HL-60 (cell line): ENCODE data around the gene KRT82.

ENCODE experiments used
- DNase-seq, 2 experiments: peaks; one replicate each; pipeline ENCODE4 v3.0.0-alpha.2; 2010 to 2020; ENCODE audit warnings: low read depth in 1 of 2, low spot score in 1 of 2
- H3K27ac ChIP-seq: fragments of 250-450 bp; sonication (Bioruptor Pico); replicated peaks from 2 replicates; pipeline ENCODE4 v1.5.1; 2020; ENCODE audit warnings: mild to moderate bottlenecking, moderate library complexity
- H3K27me3 ChIP-seq: fragments of 250-450 bp; sonication (Bioruptor Pico); 2 replicates; pipeline ENCODE4 v1.5.1; 2021; ENCODE audit warnings: mild to moderate bottlenecking, moderate library complexity; ENCODE audit not compliant: insufficient read depth, poor library complexity, severe bottlenecking
- H3K4me3 ChIP-seq: replicated peaks from 2 replicates; pipeline ENCODE4 v1.5.1; 2011; ENCODE audit warnings: mild to moderate bottlenecking, control low read depth, low read length; ENCODE audit not compliant: insufficient read depth
- CTCF ChIP-seq: IDR thresholded peaks from one replicate; pipeline ENCODE4 v1.5.1; 2011; ENCODE audit warnings: low read length, control low read depth, inconsistent platforms; ENCODE audit not compliant: insufficient read depth
- GABPA ChIP-seq: IDR thresholded peaks from 2 replicates; pipeline ENCODE4 v1.6.1; 2012; ENCODE audit warnings: low read depth
- POLR2AphosphoS5 ChIP-seq: IDR thresholded peaks from 2 replicates; pipeline ENCODE4 v1.6.1; 2012; ENCODE audit warnings: low read depth
- REST ChIP-seq: IDR thresholded peaks from 2 replicates; pipeline ENCODE4 v1.6.1; 2012; ENCODE audit warnings: low read depth; ENCODE audit not compliant: insufficient replicate concordance
- SPI1 ChIP-seq: IDR thresholded peaks from 2 replicates; pipeline ENCODE4 v1.6.1; 2012; ENCODE audit warnings: low read depth, mild to moderate bottlenecking, borderline replicate concordance

KRT82 gene

GRCh38 chr12:52434081-52434733, 28.1 kb upstream of the KRT82 start, which contains the start of gene KRT75:
KRT75 (minus strand) TSS chr12:52434371; CDS start chr12:52434304, 67 bp downstream.
- H3K27ac ChIP-seq: no peak within 1 kb of the TSS

GRCh38 chr12:52433501-52434080, 27.5 kb upstream of the KRT82 start:
- H3K27me3 ChIP-seq: peaks cover 3% of the 10 kb centered on the region
- H3K27ac ChIP-seq: no peak overlapping the region
- DNase-seq: no peak
- H3K4me3 ChIP-seq: no peak overlapping the region
- TF ChIP-seq SPI1: no peak
- no peak for TF ChIP-seq REST
- TF ChIP-seq CTCF: no peak
- TF ChIP-seq GABPA: no peak
- no peak for TF ChIP-seq POLR2AphosphoS5

More at GRCh38 chr12:52434081-52434733, 28.1 kb upstream of the KRT82 start, which contains the start of gene KRT75:
- no peak within 1 kb of the TSS for H3K4me3 ChIP-seq
- no peak for TF ChIP-seq GABPA
- TF ChIP-seq POLR2AphosphoS5: no peak
- no peak for TF ChIP-seq SPI1
- no peak for TF ChIP-seq REST
- no peak for TF ChIP-seq CTCF
- no peaks in the 10 kb centered on the region for H3K27me3 ChIP-seq
- DNase-seq: no peak

GRCh38 chr12:52432559-52433207, 26.5 kb upstream of the KRT82 start:
- TF ChIP-seq REST: no peak
- TF ChIP-seq GABPA: no peak
- no peak for TF ChIP-seq SPI1
- no peak for TF ChIP-seq CTCF
- TF ChIP-seq POLR2AphosphoS5: no peak
- no peak for DNase-seq
- Histone ChIP-seq H3K27me3 (peaks cover 3% of the 10 kb centered on the region), H3K27ac (no peak overlapping the region), H3K4me3 (no peak overlapping the region)
